ENCODE results near the gene MAP4K3. TPM values are rescaled to one million over a fixed set of nuclear protein-coding genes. Genes with fewer than 3 reads are reported as not detected.

Gene MAP4K3
- total RNA-seq, 4 donors from 2014 or later, result 23.0 to 52.1 (median 31.8) TPM

DNA sequence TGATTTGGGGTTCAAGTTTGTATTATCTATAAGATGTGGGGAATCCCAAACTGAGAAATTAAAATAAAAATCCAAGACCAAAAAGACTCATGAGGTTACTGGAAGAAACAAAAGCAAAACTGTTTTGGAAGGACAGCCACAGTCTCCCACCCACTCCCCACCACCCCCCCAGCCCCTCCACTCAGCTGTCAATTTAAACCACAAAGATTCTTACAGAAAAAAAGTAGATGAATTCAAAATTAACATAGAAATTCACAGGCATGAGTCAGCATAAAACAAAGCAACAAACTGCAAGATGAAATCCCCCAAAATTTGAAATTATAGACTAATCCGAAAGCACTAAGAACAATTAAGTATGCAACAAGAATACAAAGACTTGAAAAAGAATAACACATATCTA is 12.1 kb downstream of the MAP4K3 start:
- TF ChIP-seq POLR2A (IDR thresholded peaks at IDR 0.05), result no peak
- TF ChIP-seq CTCF (IDR thresholded peaks at IDR 0.05 in 4 of 5, conservative IDR thresholded peaks at IDR 0.05 in 1 of 5), result no peak
- Histone ChIP-seq H3K27ac (peak overlapping the region; percentile 27 to 97 (median 46)), H3K4me1 (peaks cover 72 to 75% of the 10 kb centered on the region in 2 donors), H3K27me3 (no peaks in the 10 kb centered on the region), H3K4me3 (peak overlapping the region in 1 of 4 donors; percentile 6), H3K9me3 (no peaks in the 10 kb centered on the region), H3K36me3 (no peaks in the 10 kb centered on the region)
- ATAC-seq (no peak), DNase-seq (no peak)
- in situ Hi-C loops (cut with MboI; ENCODE audit: low sequenced_read_pairs in 4 of 4) (no loop called here), intact Hi-C loops (cut with DNase I; ENCODE audit: low total_unique reads) (no loop called here)

GRCh38 chr2:39422700-39423099 is 14.4 kb downstream of the MAP4K3 start:
- Histone ChIP-seq H3K27ac (peak overlapping the region in 2 of 4 donors; percentile 18 to 38), H3K9me3 (no peaks in the 10 kb centered on the region), H3K27me3 (no peaks in the 10 kb centered on the region), H3K4me3 (no peak overlapping the region), H3K36me3 (no peaks in the 10 kb centered on the region), H3K4me1 (peaks cover 73 to 80% of the 10 kb centered on the region in 2 donors)
- in situ Hi-C loops (cut with MboI; ENCODE audit: low sequenced_read_pairs in 4 of 4) (no loop called here), intact Hi-C loops (cut with DNase I; ENCODE audit: low total_unique reads) (no loop called here)
- no peak for DNase-seq
- TF ChIP-seq CTCF (IDR thresholded peaks at IDR 0.05 in 4 of 5, conservative IDR thresholded peaks at IDR 0.05 in 1 of 5) (no peak), POLR2A (IDR thresholded peaks at IDR 0.05) (no peak)
- no peak for ATAC-seq

DNA sequence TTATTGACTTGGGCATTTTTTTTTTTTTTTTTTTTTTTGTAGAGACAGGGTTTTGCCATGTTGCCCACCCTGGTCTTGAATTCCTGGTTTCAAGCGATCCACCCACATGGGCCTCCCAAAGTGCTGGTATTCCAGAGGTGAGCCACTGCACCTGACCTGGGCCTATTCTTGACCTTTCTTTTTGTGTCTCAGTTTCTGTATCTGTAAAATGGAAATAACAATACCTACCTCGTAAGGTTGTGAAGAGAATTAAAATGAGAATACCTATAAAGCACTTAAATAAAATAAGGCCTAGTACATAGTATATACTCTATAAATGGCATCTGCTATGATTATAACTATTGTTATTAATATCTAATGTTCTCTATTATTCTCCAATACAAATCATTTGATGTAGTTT is 15.7 kb downstream of the MAP4K3 start:
- Histone ChIP-seq H3K27me3 (no peaks in the 10 kb centered on the region), H3K9me3 (no peaks in the 10 kb centered on the region), H3K4me3 (no peak overlapping the region), H3K4me1 (peaks cover 72 to 78% of the 10 kb centered on the region in 2 donors), H3K36me3 (no peaks in the 10 kb centered on the region), H3K27ac (peak overlapping the region in 1 of 4 donors; percentile 8)
- ATAC-seq (no peak), DNase-seq (no peak)
- no peak for TF ChIP-seq POLR2A (IDR thresholded peaks at IDR 0.05)
- no peak for TF ChIP-seq CTCF (IDR thresholded peaks at IDR 0.05 in 4 of 5, conservative IDR thresholded peaks at IDR 0.05 in 1 of 5)
- in situ Hi-C loops (cut with MboI; ENCODE audit: low sequenced_read_pairs in 4 of 4) (no loop called here), intact Hi-C loops (cut with DNase I; ENCODE audit: low total_unique reads) (no loop called here)

DNA sequence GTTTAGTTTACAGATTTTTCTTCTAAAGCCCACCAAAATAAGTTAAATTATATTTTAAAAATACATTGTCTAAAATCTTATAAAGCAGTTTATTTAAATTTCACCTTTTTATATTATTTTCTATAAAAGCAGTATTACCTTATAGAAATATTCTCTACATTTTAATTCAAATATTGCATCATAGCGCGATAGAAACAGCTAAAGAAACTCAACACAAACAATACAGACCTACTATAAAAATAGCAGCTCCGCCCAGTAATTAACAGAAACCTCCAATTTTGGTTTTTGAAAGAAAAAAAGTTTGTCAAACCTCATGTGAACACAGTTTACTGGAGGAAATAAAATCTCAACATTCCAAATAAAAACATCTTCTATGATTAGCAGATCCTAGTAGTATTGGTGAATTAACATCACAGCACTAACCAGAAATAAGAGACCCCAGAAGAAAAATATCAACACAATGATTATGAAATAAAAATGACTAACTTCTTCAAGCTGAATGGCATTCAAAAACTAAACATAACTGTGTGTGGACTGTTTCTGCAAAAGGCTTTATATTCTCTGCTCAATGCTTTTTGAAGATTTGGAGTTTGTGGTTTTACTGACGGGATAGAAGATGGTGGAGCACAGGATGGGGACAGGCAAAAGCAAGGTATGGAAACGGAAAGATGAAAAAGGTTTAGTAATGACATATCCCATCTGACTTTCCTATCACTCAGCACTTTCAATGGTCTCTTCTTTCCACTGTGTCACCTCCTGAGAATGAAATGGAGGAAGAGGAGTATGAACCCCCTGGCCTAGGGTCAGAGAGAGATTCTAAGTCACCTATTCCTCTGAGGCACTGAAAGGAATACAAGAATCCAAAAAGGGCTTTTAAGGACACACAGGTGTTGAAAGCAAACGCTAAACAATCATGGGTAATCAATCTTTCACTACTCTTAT is 17.5 kb downstream of the MAP4K3 start:
- Histone ChIP-seq H3K4me3 (no peak overlapping the region), H3K27ac (peak overlapping the region in 3 of 4 donors; percentile 16 to 46 (median 28)), H3K27me3 (no peaks in the 10 kb centered on the region), H3K9me3 (no peaks in the 10 kb centered on the region), H3K4me1 (peaks cover 66 to 72% of the 10 kb centered on the region in 2 donors), H3K36me3 (no peaks in the 10 kb centered on the region)
- TF ChIP-seq CTCF (IDR thresholded peaks at IDR 0.05 in 4 of 5, conservative IDR thresholded peaks at IDR 0.05 in 1 of 5) (peak in 1 of 5 experiments; percentile 3), POLR2A (IDR thresholded peaks at IDR 0.05) (no peak)
- DNase-seq, result no peak
- no peak for ATAC-seq
- in situ Hi-C loops (cut with MboI; ENCODE audit: low sequenced_read_pairs in 4 of 4) (no loop called here), intact Hi-C loops (cut with DNase I; ENCODE audit: low total_unique reads) (no loop called here)
